GM18519 (cell line): ENCODE data around the gene PPP1R18.
"Not testable (repeated sequence)": the region's sequence is repeated elsewhere in the genome, so short reads cannot be mapped to it uniquely, and the experiment has no call there.

Experiments
- ATAC-seq: cut with Tn5 transposase; IDR thresholded peaks from one replicate; pipeline ENCODE4 v1.9.1; 2021; ENCODE audit warnings: mild to moderate bottlenecking, moderate library complexity; ENCODE audit not compliant: unreplicated experiment, low FRiP score

The PPP1R18 gene, protein sequence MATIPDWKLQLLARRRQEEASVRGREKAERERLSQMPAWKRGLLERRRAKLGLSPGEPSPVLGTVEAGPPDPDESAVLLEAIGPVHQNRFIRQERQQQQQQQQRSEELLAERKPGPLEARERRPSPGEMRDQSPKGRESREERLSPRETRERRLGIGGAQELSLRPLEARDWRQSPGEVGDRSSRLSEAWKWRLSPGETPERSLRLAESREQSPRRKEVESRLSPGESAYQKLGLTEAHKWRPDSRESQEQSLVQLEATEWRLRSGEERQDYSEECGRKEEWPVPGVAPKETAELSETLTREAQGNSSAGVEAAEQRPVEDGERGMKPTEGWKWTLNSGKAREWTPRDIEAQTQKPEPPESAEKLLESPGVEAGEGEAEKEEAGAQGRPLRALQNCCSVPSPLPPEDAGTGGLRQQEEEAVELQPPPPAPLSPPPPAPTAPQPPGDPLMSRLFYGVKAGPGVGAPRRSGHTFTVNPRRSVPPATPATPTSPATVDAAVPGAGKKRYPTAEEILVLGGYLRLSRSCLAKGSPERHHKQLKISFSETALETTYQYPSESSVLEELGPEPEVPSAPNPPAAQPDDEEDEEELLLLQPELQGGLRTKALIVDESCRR

DNA sequence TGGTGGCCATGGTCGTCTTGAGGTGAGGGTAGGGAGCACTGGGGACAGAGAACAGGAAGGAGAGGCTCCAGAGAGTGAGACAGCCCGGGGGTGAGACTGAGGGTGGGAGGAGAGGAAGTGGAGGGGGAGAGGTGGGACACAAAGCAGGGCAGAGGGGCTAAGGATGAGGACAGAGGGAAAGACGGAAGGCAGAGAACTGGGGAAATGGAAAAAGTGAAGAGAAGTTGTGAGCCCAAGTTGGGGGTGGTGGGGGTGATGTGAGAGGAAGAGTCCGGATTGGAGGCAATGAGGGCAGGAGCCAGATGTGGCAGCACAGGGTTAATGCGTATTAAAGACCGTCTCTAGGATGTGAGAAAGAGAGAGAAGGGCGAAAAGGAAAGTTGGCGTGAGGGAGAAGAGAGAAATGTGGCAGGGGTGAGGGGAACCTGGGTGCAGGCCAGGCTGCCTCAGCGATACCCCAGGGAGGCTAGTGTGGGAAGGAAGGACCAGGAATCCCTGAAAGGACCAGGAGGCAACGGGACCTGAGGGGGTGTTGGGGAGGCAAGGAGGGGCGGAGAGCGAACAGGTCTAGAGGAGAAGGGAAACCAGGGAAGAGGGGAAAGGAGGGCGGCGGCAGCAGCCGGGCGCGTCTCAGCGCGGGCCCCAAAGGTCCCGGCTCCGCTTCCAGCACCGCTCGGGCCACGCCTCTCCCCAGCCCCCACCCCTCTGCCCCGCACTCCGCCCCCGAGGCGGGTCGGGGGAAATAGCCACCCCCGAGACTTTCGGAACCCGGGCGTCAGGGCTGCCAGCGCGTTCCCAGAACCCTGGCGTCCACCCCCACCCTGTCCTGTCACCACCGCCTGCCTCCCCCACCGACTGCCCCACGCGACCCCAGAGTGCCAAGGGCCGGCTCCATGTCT, at the start of gene PPP1R18:
Gene PPP1R18 (minus strand): TSS at position 637 of the 899 bp plus-strand sequence. CDS start 627 bp downstream, at position 10.
- no peak for ATAC-seq

DNA sequence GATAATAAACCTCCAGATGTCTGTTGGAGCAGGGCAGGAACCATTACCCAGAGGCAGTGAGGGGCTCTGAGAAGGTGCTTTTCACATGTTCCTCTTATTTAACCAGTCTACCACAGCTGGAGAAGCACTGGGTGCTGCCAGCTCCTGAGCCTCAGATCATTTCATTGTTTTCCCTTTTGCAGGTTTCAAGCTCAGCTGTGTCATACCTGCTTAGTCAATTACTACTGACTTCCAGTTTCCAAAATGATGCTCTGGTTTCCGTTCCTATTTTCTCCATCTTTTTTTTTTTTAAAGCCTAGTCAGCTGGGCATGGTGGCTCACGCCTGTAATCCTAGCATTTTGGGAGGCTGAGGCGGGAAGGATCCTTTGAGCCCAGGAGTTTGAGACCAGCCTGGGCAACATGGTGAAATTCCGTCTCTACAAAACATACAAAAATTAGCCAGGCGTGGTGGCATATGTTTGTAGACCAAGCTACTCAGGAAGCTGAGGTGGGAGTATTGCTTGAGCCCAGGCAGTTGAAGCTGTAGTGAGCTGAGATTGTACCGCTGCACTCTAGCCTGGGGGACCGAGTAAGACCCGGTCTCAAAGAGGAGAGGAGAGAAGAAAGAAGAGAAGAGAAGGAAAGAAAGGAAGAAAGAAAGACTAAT, 49.3 kb upstream of the PPP1R18 start:
- ATAC-seq, result no peak

DNA sequence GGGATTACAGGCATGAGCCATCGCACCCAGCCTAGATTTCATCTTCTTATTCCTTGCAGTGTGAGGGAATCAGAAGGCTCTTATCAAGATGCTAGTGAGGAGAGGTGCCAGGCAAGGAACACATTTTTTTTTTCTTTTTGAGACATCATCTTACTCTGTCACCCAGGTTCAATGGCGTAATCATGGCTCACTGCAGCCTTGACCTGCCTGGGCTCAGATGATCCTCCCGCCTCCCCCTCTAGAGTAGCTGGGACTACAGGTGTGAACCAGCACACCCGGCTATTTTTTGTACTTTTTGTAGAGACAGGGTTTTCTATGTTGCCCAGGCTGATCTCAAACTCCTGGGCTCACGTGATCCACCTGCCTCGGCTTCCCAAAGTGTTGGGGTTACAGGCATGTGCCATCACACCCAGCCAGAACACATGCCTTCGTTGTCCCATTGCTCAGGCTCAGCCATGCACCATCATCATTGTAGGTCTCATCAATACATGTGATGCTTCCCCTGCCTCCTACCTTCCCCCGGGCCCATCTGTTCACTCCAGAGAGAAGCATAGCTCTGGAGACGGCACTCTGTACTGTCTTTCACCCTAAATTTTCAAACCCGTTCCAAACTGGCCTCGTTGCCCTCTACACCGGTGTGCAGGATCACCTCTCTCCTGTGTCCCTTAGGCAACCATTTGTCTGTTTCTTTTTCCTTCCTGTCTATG, 45.9 kb upstream of the PPP1R18 start:
- ATAC-seq, result no peak

DNA sequence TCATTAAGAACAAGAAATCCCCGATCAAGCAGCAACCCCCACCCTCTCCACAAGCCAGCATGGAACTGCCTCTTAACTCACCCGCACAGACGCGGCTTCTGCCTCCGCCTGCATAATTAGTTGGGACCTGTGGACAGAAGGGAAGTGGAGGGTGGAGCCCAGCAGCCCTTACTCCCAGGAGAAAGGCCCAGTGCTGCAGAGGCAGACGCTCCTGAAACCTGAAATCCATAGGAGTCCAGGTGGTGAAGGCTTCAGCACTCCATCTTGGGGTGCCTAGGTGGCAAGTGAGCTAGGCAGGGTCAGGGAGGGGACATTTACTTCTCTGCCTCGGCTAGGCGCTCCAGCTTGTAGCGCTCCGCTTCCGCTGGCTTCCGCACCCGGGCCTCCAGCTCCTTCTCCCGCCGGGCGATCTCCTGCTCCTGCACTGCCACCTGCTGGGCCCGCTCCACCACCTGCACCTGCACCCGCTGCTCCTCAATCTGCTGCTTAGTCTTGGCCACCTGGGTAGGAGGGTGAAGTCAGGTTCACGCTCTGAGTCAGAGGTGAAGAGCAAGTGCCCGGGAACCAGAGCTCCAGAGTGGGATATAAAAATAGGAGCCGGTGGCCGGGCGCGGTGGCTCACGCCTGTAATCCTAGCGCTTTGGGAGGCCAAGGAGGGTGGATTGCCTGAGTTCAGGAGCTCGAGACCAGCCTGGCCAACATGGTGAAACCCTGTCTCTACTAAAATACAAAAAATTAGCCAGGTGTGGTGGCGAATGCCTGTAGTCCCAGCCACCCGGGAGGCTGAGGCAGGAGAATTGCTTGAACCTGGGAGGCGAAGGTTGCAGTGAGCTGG, 44.4 kb upstream of the PPP1R18 start:
- ATAC-seq, result no peak

DNA sequence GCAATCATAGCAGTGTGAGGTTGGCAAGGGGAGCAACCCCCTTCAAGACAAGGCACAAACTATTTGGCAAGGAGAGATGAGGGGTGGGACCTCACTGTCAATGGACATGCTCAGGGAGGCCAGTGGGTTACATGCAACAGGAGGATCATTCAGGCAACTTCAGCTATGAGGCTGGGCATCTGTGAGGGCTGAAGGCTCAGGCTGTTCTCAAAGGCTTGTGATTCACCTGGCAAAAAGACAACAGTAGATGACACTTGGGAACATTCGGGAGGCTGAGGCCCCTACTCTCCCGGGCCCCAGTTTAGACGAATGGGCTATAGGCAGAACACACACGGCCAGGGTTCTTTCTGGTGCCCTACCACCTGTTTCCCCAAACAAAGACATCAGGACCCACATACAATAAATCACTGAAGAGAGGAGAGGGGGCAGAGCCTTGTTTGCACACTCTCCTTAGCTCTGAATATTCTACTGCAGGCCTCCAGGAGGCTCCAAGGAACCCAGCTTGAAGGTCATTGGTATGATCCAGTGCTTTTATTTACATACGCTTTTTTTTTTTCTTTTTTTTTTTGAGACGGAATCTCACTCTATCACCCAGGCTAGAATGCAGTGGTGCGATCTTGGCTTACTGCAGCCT, 41.6 kb upstream of the PPP1R18 start:
- ATAC-seq, result no peak

DNA sequence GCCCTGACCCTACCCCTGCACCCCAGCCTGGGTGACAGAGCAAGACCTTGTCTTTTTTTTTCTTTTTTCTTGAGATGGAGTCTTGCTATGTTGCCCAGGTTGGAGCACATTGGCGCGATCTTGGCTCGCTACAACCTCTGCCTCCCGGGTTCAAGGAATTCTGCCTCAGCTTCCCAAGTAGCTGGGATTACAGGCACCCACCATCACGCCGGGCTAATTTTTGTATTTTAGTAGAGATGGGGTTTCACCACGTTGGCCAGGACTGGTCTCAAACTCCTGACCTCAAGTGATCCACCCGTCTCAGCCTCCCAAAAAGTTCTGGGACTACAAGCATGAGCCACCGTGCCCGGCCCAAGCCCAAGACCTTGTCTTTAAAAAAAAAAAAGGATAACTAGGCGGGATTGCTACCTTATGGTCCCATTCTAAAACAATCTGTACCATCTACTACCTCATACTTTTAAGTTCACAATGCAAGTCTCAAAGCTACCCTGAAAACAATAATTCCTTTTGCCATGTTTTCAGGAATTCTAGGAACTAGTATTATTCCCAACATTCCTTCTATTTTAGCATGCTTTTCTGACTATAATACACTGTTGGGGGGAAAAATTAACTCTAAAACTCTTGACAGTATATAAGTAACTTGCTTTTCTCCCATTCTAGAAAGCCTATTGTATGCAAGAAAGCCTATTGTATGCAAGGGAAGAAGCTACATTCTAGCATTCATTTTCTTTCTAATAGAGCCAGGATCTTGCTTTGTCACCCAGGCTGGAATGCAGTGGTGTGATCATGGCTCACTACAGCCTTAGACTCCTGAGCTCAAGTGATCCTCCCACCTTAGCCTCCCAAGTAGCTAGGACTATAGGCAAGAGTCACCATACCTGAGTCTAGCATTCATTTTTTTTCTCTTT, 40.3 kb upstream of the PPP1R18 start:
- ATAC-seq, result no peak

DNA sequence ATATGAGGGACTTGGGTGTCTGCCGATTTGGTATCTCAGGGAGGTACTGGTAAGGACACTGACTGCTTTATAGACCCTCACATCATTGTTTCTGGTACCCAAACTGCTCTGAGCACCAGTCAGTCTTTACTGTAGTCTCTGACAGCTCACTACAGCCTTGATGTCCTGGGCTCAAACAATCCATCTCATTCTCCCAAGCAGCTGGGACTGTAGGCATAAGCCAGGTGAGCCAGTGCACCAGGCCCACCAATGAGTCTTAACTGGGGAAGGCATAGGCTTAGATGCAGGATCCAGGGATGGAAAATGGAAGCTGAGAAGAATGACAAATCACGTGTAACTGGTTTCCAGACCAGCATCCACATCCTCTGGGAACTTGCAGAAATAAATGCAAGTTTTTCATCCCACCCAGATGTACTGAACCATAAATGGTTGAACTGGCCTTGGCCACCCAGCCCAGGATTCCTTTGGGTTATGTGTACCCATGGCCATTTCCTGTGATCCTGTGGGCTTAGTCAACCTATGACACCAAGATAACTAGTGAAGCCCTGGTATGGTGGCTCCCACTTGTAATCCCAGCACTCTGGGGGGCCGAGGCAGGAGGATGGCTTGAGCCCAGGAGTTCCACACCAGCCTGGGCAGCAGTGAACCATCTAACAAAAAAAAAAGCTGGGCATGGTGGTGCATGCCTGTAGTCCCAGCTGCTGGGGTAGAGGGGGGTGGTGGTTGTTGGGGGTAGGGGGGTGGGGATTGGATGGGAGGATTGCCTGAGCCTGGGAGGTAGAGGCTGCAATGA, 39.5 kb upstream of the PPP1R18 start:
- no peak for ATAC-seq

DNA sequence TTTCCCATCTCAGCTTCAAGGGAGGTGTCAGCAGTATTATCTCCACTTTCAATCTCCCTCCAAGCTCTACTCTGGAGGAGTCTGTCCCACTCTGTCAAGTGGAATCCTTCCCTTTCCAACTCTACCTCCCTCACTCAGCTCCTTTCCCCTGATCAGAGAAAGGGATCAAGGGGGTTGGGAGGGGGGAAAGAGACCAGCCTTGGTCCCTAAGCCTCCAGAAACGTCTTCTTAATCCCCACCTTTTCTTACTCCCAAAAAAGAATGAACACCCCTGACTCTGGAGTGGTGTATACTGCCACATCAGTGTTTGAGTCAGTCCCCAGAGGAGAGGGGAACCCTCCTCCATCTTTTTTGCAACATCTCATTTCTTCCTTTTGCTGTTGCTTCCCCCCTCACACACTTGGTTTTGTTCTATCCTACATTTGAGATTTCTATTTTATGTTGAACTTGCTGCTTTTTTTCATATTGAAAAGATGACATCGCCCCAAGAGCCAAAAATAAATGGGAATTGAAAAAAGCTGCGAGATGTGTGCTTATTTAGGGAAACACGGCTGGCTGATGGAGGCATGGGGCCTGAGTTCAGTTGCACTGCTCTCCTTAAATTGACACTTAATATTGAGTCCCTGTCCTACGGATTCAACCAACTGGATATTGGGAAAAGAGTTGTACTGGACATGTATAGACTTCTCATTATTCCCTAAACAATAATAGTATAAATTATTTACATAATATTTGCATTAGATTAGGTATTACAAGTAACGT, 38.6 kb upstream of the PPP1R18 start:
- no peak for ATAC-seq

DNA sequence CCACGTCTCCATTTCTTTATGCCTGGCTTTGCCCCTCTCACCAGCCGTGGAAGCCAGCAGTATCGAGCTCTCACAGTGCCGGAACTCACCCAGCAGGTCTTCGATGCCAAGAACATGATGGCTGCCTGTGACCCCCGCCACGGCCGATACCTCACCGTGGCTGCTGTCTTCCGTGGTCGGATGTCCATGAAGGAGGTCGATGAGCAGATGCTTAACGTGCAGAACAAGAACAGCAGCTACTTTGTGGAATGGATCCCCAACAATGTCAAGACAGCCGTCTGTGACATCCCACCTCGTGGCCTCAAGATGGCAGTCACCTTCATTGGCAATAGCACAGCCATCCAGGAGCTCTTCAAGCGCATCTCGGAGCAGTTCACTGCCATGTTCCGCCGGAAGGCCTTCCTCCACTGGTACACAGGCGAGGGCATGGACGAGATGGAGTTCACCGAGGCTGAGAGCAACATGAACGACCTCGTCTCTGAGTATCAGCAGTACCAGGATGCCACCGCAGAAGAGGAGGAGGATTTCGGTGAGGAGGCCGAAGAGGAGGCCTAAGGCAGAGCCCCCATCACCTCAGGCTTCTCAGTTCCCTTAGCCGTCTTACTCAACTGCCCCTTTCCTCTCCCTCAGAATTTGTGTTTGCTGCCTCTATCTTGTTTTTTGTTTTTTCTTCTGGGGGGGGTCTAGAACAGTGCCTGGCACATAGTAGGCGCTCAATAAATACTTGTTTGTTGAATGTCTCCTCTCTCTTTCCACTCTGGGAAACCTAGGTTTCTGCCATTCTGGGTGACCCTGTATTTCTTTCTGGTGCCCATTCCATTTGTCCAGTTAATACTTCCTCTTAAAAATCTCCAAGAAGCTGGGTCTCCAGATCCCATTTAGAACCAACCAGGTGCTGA, 37.6 kb upstream of the PPP1R18 start:
- ATAC-seq, result not testable (repeated sequence)

DNA sequence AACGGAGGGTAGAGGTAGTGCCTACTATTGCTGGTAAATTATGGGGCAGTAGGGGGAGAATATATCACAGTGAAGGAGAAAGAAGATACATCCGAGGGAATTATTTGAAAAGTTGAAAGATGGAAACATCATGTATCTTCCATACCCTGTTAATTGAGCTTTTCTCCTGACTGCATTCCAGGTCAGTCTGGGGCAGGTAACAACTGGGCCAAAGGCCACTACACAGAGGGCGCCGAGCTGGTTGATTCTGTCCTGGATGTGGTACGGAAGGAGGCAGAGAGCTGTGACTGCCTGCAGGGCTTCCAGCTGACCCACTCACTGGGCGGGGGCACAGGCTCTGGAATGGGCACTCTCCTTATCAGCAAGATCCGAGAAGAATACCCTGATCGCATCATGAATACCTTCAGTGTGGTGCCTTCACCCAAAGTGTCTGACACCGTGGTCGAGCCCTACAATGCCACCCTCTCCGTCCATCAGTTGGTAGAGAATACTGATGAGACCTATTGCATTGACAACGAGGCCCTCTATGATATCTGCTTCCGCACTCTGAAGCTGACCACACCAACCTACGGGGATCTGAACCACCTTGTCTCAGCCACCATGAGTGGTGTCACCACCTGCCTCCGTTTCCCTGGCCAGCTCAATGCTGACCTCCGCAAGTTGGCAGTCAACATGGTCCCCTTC, 36.9 kb upstream of the PPP1R18 start:
- ATAC-seq, result not testable (repeated sequence)

DNA sequence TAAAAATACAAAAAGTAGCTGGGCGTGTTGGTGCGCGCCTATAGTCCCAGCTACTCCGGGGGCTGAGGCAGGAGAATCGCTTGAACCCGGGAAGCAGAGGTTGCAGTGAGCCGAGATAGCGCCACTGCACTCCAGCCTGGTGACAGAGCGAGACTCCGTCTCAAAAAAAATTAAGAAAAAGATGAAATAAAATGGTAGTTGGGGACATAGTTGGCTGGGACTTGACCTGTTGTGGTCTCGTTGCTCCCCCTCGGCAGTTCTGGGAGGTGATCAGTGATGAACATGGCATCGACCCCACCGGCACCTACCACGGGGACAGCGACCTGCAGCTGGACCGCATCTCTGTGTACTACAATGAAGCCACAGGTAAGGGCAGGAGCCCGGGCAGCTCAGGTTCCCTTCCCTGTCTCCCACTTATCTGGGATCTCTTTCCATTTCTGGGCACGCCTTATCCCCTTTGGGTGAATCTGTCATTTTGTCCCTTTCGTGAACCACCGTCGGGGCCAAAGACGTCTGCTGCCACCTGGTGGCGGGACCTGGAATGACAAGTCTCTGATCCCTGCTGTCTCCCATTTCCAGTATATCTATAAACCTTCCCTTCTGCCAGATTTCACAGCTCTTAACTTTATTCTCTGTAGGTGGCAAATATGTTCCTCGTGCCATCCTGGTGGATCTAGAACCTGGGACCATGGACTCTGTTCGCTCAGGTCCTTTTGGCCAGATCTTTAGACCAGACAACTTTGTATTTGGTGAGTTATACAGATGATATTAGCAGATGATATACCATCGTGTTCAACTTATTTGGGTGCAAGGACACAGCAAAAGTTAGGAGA, 36.1 kb upstream of the PPP1R18 start:
- no peak for ATAC-seq

DNA sequence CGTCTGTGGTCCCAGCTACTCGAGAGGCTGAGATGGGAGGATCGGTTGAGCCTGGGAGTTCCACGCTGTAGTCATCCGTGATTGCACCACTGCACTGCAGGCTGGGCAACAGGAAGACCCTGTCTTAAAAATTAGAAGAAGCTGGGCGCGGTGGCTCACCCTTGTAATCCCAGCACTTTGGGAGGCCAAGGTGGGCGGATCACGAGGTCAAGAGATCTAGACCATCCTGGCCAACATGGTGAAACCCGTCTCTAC, 35.5 kb upstream of the PPP1R18 start:
- ATAC-seq, result not testable (repeated sequence)

DNA sequence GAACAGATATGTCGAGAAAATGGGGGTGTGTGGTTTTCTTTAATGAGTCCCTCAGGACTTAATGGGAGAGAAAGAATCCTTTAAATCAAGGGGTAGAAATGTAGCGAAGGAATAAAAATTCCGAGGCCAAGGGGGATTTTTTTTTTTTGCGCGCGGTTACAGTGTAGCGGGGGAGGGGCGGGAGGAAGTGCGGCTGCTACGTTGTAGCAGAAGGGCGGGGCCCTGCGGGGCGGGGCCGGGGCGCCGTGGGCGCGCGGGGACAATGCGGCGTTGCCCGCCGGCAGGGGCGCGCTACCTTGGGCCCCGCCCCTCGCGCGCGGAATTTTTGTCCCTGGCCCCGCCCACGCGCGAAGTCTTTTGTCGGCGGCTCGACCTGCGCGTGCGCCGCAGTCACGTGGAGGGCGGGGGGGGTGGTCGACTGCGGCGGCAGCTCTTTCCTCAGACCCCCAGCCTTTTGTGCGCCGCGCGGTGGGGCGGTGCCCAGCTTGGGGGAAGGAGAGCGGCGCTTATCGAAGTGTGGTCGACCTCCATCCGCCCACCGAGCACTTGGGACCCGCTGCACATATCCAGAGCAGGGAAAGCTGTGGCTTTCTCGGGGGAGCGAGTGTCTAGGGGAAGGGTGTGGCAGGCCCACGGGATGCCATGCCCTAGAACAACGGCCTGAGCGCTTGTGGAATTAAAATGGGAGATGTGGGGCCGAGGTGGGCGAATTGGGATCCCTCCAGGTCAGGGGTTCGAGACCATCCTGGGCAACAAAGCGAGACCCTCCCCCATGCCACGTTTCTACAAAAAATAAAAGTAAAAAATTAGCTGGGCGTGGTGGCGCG, 35.0 kb upstream of the PPP1R18 start:
- ATAC-seq, result no peak
